Tibial nerve (tissue), 4 donors: ENCODE data around the gene SH3BP4. TPM values are rescaled to one million over a fixed set of nuclear protein-coding genes. Genes with fewer than 3 reads are reported as not detected.

Source experiments
- DNase-seq, 2 donors: peaks; one replicate each; pipeline ENCODE4 v3.0.0-alpha.2; 2019; ENCODE audit warnings: low spot score in 2 of 2
- H3K27ac ChIP-seq, 4 donors: fragments of 200-600 bp; sonication (generic) in 3 of 4; one replicate each; pipeline ENCODE4 v1.5.1; 2017 to 2019; ENCODE audit warnings: mild to moderate bottlenecking in 1 of 4
- H3K27me3 ChIP-seq, 2 donors: fragments of 200-600 bp; sonication (generic) in 1 of 2; one replicate each; pipeline versions ENCODE4 v1.5.1 to v1.6.0; 2017 to 2019
- H3K36me3 ChIP-seq, 3 donors: fragments of 200-600 bp; sonication (generic); one replicate each; pipeline ENCODE4 v1.5.1; 2018 to 2019
- H3K4me1 ChIP-seq, 4 donors: fragments of 200-600 bp; sonication (generic) in 3 of 4; one replicate each; pipeline ENCODE4 v1.5.1; 2017 to 2019
- H3K4me3 ChIP-seq, 4 donors: fragments of 200-600 bp; sonication (generic) in 3 of 4; one replicate each; pipeline ENCODE4 v1.5.1; 2017 to 2019; ENCODE audit warnings: mild to moderate bottlenecking in 1 of 4, moderate library complexity in 1 of 4
- H3K9me3 ChIP-seq, 4 donors: fragments of 200-600 bp; sonication (generic) in 3 of 4; one replicate each; pipeline ENCODE4 v1.5.1; 2017 to 2019
- EP300 ChIP-seq, 2 donors: sonication (generic); formaldehyde crosslinking; IDR thresholded peaks; one replicate each; pipeline ENCODE4 v1.6.1; 2017; ENCODE audit warnings: antibody characterized with exemption in 2 of 2, mild to moderate bottlenecking in 1 of 2
- POLR2A ChIP-seq, 2 donors: fragments of 450-650 bp; IDR thresholded peaks; one replicate each; pipeline ENCODE4 v1.6.1; 2017; ENCODE audit warnings: antibody characterized with exemption in 2 of 2, mild to moderate bottlenecking in 2 of 2, moderate library complexity in 2 of 2
- WGBS, 2 donors: methylation state at CpG; one replicate each; pipeline ENCODE4 v1.1.5; 2018; 5-methylcytosine and 5-hydroxymethylcytosine counted together
- total RNA-seq, 4 donors: library from RNA; depleted of rRNA; stranded (reverse); fragments of >200 nt; gene quantifications; one replicate each; pipeline ENCODE4 v1.1.0, GENCODE V29; 2016
- TF ChIP-seq, protein P1 (sequence below), 5 experiments: fragments of 200-600 bp in 3 of 5; fragments of 450-650 bp in 2 of 5; sonication (generic) in 3 of 5; IDR thresholded peaks; one replicate each; pipeline ENCODE4 v1.5.1; 2016 to 2019; ENCODE audit warnings: antibody characterized with exemption in 5 of 5, mild to moderate bottlenecking in 3 of 5, moderate library complexity in 2 of 5

Gene SH3BP4
- total RNA-seq, 4 donors from 2014 or later, result 19.2 to 31.8 (median 24.3) TPM

DNA sequence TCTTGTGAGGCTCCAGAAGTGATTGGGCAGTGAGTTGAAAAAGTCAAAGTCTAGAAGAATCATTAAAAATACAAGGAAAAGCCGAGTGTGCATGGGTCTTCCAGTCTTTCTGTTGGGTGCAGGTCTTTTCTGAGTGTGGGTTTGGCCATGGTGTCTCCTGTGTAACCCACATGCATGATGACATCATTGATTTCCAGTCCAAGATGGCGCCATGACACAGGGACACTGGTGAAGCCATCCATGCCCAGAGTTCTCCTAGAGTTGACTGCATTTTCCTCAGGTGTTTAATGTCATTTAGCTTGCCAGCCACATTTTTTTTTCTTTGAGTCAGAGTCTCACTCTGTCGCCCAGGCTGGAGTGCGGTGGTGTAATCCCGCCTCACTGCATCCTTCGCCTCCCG, 35.9 kb downstream of the SH3BP4 start:
- H3K27ac ChIP-seq, result no peak overlapping the region

DNA sequence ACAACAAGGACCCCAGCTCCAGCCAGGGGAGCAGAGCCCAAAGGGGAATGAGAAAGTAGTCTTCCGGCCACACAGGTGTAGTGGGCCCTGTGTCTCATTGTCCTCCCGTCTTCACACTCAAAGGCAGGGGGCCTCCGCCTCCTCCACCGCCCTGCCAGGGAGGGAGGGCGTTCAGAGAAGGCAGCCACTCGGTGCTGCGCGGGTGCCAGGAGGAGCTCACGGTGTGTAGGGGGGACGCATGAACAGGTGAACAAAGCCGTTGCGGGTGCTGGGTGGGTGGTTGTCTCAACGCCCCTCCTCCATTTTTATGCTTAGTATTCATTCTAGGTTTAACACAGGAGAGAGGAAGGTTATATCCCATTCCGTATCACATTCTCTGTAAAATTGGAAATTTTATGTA, 36.7 kb downstream of the SH3BP4 start:
- Histone ChIP-seq H3K4me3 (no peak overlapping the region), H3K9me3 (no peaks in the 10 kb centered on the region), H3K27me3 (no peaks in the 10 kb centered on the region), H3K36me3 (no peaks in the 10 kb centered on the region), H3K4me1 (peaks cover 0 to 30% (median 4%) of the 10 kb centered on the region in 4 donors), H3K27ac (peak overlapping the region in 2 of 4 donors; percentile 64 to 66)
- DNase-seq, result no peak
- 98% methylated on average over 14 of the region's 14 CpGs for WGBS, 2 donors
- no peak for TF ChIP-seq POLR2A (IDR thresholded peaks at IDR 0.05)
- no peak for TF ChIP-seq EP300 (IDR thresholded peaks at IDR 0.05)
- TF ChIP-seq, protein P1, sequence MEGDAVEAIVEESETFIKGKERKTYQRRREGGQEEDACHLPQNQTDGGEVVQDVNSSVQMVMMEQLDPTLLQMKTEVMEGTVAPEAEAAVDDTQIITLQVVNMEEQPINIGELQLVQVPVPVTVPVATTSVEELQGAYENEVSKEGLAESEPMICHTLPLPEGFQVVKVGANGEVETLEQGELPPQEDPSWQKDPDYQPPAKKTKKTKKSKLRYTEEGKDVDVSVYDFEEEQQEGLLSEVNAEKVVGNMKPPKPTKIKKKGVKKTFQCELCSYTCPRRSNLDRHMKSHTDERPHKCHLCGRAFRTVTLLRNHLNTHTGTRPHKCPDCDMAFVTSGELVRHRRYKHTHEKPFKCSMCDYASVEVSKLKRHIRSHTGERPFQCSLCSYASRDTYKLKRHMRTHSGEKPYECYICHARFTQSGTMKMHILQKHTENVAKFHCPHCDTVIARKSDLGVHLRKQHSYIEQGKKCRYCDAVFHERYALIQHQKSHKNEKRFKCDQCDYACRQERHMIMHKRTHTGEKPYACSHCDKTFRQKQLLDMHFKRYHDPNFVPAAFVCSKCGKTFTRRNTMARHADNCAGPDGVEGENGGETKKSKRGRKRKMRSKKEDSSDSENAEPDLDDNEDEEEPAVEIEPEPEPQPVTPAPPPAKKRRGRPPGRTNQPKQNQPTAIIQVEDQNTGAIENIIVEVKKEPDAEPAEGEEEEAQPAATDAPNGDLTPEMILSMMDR (IDR thresholded peaks at IDR 0.05), result no peak

More for the DNA sequence above, 35.9 kb downstream of the SH3BP4 start:
- H3K4me3 ChIP-seq, result no peak overlapping the region
- no peaks in the 10 kb centered on the region for H3K9me3 ChIP-seq
- H3K4me1 ChIP-seq, result peaks cover 0 to 24% (median 4%) of the 10 kb centered on the region in 4 donors
- WGBS, 2 donors, result 99 to 100% methylated on average over 7 of the region's 7 CpGs
- TF ChIP-seq, protein P1 (IDR thresholded peaks at IDR 0.05), result no peak
- TF ChIP-seq EP300 (IDR thresholded peaks at IDR 0.05) (no peak), POLR2A (IDR thresholded peaks at IDR 0.05) (no peak)
- H3K36me3 ChIP-seq, result no peaks in the 10 kb centered on the region
- DNase-seq, result no peak
- H3K27me3 ChIP-seq, result no peaks in the 10 kb centered on the region

DNA sequence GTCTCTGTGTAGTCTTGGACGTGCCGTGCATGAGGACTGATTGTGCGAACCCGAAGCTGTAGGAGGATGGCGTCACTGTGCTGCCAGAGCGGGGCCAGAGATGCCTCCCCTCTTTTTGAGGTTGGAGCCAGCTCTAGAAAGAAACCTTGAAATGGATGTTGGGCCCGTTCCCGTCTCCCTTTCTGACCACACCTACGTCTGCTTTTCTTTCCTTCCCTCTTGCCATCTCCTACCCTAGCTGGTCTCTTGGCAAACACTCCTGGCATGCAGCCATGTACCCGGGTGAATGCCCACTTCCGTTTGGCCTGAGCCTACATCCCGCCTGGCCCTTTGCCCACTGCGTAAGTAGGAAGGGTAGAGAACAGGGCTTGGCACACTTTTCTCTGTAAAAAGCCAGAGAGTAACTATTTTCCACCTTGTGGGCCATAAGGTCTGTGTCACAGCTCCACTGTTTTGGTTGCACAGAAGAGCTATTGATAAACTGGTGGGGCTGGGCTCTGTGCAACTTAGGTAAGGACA, 37.4 kb downstream of the SH3BP4 start:
- Histone ChIP-seq H3K27ac (peak overlapping the region in 2 of 4 donors; percentile 64 to 66), H3K36me3 (no peaks in the 10 kb centered on the region), H3K4me3 (no peak overlapping the region), H3K9me3 (no peaks in the 10 kb centered on the region), H3K4me1 (peaks cover 0 to 37% (median 4%) of the 10 kb centered on the region in 4 donors), H3K27me3 (no peaks in the 10 kb centered on the region)
- peak; percentile 80 to 86 for DNase-seq
- WGBS, 2 donors, result 37 to 46% methylated on average over 13 of the region's 13 CpGs
- TF ChIP-seq EP300 (IDR thresholded peaks at IDR 0.05), result peak; percentile 62 to 92
- TF ChIP-seq POLR2A (IDR thresholded peaks at IDR 0.05), result no peak

DNA sequence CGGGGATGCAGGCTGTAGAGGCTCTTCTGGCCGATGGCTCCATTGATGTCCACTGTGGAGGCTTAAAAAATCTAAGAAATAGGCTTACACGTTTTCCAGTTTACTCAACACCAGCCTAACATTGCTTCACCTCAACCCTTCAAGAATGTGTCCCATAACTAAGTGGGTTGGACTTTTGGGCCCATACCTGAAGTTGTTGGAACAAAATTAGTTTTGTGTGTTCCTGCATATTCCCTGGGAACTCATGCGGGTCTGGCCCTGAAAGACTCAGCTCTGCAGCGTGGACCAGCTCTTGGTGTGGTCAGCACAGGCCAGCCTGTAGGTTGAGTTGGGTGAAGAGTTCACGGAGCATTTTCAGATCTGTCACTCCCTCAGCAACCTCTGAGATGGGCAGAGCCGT, 38.5 kb downstream of the SH3BP4 start:
- TF ChIP-seq, protein P1 (IDR thresholded peaks at IDR 0.05), result no peak
- TF ChIP-seq EP300 (IDR thresholded peaks at IDR 0.05) (no peak), POLR2A (IDR thresholded peaks at IDR 0.05) (no peak)
- 92 to 93% methylated on average over 7 of the region's 7 CpGs for WGBS, 2 donors
- peaks cover 0 to 48% (median 8%) of the 10 kb centered on the region in 4 donors for H3K4me1 ChIP-seq

DNA sequence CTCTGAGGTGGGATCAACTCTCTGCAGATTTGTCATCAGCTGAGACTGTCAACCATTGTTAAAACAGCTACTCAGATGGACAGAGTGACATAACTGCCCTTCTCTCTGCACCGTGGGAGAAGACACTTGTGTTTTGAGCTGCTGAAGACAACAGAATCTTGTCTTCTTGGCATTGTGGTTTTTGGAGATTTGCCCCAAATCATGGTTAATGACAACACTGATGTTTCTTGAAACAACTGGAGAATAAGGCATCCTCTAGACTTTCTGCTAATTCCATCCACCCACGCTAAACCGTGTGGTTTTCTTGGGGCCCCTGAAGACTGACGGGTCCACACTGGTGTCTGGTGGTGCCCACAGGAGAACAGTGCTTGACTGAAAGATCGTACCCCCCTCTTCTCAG, 39.5 kb downstream of the SH3BP4 start:
- WGBS, 2 donors, result 56 to 72% methylated on average over 4 to 5 of the region's 5 CpGs
- Histone ChIP-seq H3K9me3 (no peaks in the 10 kb centered on the region), H3K27me3 (no peaks in the 10 kb centered on the region), H3K27ac (no peak overlapping the region), H3K4me1 (peaks cover 0 to 51% (median 12%) of the 10 kb centered on the region in 4 donors), H3K36me3 (no peaks in the 10 kb centered on the region), H3K4me3 (no peak overlapping the region)
- DNase-seq, result no peak
- TF ChIP-seq EP300 (IDR thresholded peaks at IDR 0.05) (no peak), POLR2A (IDR thresholded peaks at IDR 0.05) (no peak)
- TF ChIP-seq, protein P1 (IDR thresholded peaks at IDR 0.05), result no peak

More for the DNA sequence above, 38.5 kb downstream of the SH3BP4 start:
- Histone ChIP-seq H3K36me3 (no peaks in the 10 kb centered on the region), H3K4me3 (no peak overlapping the region), H3K27me3 (no peaks in the 10 kb centered on the region), H3K27ac (no peak overlapping the region), H3K9me3 (no peaks in the 10 kb centered on the region)
- DNase-seq, result no peak
